ENCODE data around the gene CWC27.
"Not testable (repeated sequence)": the region's sequence is repeated elsewhere in the genome, so short reads cannot be mapped to it uniquely, and the experiment has no call there.

GRCh38 chr5:64819345-64819744, 50.6 kb downstream of the CWC27 start:
- TF ChIP-seq, protein P1, sequence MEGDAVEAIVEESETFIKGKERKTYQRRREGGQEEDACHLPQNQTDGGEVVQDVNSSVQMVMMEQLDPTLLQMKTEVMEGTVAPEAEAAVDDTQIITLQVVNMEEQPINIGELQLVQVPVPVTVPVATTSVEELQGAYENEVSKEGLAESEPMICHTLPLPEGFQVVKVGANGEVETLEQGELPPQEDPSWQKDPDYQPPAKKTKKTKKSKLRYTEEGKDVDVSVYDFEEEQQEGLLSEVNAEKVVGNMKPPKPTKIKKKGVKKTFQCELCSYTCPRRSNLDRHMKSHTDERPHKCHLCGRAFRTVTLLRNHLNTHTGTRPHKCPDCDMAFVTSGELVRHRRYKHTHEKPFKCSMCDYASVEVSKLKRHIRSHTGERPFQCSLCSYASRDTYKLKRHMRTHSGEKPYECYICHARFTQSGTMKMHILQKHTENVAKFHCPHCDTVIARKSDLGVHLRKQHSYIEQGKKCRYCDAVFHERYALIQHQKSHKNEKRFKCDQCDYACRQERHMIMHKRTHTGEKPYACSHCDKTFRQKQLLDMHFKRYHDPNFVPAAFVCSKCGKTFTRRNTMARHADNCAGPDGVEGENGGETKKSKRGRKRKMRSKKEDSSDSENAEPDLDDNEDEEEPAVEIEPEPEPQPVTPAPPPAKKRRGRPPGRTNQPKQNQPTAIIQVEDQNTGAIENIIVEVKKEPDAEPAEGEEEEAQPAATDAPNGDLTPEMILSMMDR (IDR thresholded peaks at IDR 0.05) = not testable (repeated sequence)
- not testable (repeated sequence) for TF ChIP-seq POLR2A (IDR thresholded peaks at IDR 0.05; ENCODE audit: low read length); RAD21 (conservative IDR thresholded peaks at IDR 0.05 in 1 of 2, IDR thresholded peaks at IDR 0.05 in 1 of 2); BHLHE40 (IDR thresholded peaks at IDR 0.05; ENCODE audit: low read depth, low read length); KDM1A (IDR thresholded peaks at IDR 0.05; ENCODE audit: low read depth); EP300 (IDR thresholded peaks at IDR 0.05)
- TF ChIP-seq, protein P2, sequence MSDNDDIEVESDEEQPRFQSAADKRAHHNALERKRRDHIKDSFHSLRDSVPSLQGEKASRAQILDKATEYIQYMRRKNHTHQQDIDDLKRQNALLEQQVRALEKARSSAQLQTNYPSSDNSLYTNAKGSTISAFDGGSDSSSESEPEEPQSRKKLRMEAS (IDR thresholded peaks at IDR 0.05) = not testable (repeated sequence)
